OCI-LY7 (cell line): ENCODE data around the gene SH3RF3.

Experiments
- EZH2phosphoT487 ChIP-seq: fragments of 200-600 bp; sonication (generic); IDR thresholded peaks from 2 replicates; pipeline ENCODE4 v1.6.1; 2018; ENCODE audit warnings: low read depth, borderline replicate concordance, mild to moderate bottlenecking, mixed run types, antibody characterized with exemption, low read length, moderate library complexity, mixed read lengths
- TF ChIP-seq, protein P1 (sequence below): fragments of 200-600 bp; sonication (generic); conservative IDR thresholded peaks from 2 replicates; pipeline ENCODE4 v1.5.1; 2014; ENCODE audit warnings: mild to moderate bottlenecking, antibody characterized with exemption, low read length, moderate library complexity, mixed read lengths

DNA sequence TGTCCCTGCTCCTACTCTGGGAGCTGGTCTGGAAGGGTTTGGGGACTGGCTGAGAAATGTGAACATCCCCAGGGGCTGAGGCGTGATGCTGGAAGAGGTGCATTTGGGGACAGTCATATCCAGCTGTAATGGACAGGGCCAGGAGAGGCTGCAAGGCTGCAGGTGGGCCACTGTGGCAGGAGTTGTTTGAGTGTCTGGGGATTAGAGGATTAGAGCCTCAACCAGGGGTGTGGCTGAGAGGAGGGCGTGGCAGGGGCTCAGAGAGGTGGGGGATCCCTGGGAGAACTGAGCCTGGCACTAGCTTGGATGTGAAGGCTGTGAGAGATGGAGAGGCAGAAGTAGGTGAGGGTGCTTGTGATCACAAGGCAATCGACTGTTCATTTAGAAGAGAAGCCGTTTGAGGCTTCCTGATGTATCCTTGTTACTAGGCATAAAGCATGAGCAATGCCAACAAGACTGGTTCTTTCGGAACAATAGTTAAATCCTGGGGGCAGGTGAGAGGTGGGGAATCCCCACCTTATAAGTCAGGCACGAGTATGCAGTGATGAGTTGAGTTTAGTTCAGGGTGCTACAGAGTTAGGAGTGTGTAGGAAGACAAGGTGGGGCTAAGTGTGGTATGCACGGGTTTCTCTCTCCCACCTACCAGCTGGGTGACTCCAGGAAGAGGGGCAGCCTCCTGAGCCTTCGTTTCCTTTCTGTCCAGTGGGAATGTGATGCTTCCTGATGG is 31.9 kb downstream of the SH3RF3 start:
- TF ChIP-seq, protein P1, sequence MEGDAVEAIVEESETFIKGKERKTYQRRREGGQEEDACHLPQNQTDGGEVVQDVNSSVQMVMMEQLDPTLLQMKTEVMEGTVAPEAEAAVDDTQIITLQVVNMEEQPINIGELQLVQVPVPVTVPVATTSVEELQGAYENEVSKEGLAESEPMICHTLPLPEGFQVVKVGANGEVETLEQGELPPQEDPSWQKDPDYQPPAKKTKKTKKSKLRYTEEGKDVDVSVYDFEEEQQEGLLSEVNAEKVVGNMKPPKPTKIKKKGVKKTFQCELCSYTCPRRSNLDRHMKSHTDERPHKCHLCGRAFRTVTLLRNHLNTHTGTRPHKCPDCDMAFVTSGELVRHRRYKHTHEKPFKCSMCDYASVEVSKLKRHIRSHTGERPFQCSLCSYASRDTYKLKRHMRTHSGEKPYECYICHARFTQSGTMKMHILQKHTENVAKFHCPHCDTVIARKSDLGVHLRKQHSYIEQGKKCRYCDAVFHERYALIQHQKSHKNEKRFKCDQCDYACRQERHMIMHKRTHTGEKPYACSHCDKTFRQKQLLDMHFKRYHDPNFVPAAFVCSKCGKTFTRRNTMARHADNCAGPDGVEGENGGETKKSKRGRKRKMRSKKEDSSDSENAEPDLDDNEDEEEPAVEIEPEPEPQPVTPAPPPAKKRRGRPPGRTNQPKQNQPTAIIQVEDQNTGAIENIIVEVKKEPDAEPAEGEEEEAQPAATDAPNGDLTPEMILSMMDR = no peak
- no peak for TF ChIP-seq EZH2phosphoT487
